Measurements from ENCODE around the gene SELENBP1.
"Not testable (repeated sequence)": the region's sequence is repeated elsewhere in the genome, so short reads cannot be mapped to it uniquely, and the experiment has no call there.

Gene SELENBP1

DNA sequence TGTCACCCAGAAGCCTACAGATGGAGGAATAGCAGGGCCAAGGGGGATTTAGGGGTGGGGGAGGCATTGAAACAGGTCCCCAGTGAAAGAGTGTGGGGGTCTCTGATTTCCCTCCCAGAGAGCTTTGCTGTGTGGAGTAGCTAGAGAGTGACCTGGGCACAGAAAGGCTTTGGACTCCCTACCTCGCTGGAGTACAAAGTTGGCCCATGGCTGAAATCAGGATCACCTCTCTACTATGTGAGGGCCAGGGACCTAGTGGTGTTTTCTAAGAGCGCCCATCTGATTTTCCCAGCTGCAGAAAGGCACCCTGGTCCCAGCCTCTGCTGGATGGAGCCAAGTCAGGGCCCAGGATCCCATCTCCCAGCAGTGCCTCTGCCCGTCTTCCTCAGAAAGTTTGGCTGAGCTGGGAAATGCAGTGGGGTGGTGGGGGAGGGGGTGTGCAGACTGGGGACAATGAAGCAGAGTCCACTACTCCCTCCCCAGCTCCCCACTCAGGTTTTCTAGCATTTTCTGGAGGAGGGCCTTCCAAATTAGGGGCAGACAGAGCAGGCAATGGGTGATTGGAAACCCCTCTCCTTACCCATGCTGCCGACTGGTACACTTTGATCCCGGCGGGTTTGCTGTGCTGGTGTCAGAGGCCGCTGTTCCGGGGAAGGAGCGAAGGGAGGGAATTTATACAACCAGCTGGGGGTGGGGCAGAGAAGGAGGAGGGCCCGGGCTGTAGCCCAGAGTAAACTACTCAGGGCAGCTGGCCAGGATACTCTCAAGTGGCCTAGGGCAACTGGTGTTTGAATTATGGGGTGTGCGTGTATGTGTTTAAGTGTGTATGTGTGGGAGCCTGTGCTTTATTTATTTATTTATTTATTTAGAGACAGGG is at the start of gene SELENBP1:
TSS of gene SELENBP1 (minus strand) at position 648 of the 877 bp plus-strand sequence. CDS start at position 584, 64 bp downstream.
- no peak for DNase-seq

DNA sequence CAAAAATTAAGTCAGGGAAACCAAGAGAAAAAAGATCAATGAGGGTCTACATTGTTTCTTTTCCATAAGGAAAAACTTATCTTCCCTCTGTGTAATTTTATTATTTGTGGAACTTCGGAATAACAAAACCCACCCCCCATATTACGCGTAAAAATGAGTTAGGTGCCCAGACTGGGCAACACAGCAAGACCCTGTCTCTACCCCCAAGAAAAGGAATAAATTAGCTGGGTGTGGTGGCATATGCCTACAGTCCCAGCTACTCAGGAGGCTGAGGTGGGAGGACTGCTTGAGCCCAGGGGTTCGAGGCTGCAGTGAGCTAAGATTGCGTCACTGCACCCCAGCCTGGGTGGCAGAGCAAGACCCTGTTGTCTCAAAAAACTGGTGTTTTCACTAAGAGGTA is 47.3 kb upstream of the SELENBP1 start:
- no peak for DNase-seq

DNA sequence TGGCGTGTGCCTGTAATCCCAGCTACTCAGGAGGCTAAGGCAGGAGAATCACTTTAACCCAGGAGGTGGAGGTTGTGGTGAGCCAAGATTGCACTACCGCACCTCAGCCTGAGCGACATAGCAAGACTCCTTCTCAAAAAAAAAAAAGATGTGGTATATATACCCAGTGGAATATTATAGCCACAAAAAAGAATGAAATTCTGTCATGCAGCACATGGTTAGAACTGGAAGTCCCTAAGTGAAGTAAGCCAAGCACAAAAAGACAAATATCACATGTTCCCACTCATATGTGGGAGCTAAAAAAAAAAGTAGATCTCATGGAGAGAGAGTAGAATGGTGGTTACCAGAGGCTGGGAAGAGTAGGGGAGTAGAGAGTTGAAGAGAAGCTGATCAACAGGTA is 45.6 kb upstream of the SELENBP1 start:
- no peak for DNase-seq

DNA sequence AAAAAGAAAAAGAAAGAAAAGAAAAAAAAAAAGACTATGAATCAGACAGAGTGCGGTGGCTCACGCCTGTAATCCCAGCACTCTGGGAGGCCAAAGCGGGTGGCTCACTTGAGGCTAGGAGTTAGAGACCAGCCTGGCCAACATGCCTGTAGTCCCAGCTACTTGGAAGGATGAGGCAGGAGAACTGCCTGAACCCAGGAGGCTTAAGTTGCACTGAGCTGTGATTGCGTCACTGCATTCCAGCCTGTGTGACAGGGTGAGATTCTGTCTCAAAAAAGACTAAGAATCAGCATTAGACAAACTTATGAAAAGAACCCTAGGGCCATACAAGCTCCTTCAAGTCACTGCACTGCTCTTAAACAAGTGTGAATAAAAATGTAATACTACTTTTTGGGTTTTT is 43.7 kb upstream of the SELENBP1 start:
- DNase-seq = no peak

DNA sequence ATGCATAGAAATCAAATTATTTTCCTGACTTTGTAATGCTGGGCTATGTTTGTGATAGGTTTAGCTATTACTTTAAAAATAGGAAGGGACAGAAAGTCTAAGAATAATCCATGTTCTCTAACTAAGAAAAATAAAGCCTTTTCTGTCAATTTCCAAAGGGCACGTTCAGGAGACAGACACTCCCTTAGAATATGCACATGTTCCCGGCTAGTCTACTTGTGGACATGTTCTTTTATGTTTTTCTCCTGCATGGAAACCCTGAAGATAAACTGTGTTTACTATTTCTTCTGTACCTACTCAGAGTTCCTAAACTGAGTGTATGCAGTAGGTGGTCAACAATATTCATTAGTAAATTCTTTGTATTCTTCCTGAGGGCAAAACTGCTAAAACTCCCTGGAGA is 39.4 kb upstream of the SELENBP1 start:
- no peak for DNase-seq

DNA sequence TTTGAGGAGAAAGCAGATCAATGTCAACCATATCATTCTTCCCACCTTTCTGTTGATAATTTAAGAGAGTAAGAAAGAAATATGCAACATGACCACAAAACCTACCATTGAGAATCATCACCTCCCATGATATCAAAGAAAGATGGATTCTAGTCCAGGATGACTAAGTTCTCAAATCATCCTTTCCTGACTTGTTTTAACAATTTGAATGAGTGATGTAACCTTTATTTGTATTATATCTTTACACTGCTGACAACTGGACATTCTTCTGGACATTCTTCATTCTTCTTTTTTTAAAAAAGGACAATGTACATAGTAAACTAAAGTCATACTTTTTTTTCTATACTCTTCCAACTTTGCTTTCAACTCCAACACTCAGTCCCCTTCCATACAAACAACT is 36.4 kb upstream of the SELENBP1 start:
- DNase-seq = no peak

DNA sequence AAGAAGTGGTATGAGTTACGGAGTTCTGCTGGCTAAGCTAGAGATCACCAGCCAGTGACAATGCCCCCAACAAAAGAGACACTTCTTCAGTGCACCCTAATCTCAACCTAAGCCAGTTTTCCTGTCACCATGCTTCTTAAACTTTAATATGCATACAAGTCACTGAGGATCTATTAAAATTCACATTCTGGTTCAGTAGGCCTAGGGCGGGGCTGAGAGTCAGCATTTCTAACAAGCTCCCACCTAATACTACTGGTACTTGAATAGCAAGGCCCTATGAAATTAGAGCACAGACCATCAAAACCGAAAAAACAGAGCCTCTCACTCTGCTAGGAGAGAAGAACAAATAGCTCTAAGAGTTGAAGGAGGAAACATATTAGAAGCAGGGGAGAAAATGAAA is 34.8 kb upstream of the SELENBP1 start:
- DNase-seq = no peak

DNA sequence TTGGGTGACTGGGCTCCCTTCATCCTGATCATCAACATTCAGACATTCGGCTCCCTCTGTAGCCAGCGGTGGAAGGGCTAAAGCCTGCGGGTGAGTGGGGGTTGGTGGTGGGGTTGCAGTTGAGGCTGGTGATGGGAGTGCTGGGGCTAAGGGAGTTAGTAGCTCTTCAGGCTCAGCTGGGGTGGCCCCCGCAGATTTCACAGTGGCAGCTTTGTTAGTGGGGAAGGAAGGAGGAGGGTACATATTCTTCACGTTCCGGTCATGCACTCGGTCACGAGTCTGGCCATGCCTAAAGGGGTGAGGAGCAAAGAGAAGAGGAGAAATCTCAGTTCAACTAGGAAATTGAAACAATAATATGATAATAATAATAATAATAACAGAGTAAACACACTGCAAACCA is 33.7 kb upstream of the SELENBP1 start:
- DNase-seq = no peak

DNA sequence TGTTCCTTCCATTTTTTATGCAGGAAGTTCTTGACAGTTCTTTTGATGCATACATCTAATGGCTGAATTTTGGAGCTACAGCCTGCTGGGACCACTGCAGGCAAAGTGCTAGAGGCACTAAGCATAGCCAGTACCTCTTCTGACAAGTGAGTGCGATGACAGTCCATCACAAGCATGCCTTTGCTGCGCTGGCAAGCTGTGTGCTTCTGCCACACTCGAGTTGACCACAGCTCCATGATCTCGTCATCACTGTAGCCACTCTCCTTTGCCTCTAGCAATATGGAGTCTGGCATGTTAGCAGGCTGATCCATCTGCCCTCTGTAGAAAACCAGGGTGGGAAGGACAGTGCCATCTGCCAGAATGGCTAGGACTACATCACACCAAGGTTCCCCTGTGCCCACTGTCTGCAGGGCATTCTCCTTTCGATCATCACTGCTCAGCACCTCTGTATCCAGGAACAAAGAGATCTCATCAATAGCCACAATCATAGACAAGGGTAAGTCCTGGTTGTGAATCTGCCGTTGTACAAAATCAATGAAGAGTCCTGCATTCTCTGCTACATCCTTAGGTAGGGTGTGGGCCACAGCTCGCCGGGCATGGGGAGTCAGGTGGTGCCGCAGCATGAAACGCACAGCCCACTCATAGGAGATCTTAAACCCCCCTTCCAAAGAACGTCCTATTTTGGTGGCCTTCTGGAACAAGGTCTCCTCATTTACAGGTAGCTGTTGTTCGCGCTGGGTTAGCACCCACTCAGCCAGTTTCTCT is 32.9 kb upstream of the SELENBP1 start:
- DNase-seq = no peak

DNA sequence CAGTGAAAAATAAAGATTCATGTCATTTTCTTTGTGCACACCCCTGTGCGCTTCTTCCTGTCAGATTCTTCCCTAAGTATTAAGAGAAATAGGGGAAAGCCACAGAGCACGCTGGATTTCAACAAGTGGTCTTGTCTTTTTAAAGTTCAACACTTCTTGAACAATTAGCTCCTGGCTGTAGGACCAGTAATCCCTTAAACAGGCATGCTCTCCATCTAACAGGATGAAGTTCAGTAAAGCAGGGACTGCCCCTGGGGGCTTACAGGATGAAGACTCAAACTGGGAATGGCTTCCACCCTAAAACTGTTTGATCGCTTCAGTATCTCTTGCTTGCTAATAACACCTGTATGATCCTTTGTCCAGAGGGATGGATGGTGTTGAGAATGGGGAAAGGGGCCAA is 31.1 kb upstream of the SELENBP1 start:
- no peak for DNase-seq

DNA sequence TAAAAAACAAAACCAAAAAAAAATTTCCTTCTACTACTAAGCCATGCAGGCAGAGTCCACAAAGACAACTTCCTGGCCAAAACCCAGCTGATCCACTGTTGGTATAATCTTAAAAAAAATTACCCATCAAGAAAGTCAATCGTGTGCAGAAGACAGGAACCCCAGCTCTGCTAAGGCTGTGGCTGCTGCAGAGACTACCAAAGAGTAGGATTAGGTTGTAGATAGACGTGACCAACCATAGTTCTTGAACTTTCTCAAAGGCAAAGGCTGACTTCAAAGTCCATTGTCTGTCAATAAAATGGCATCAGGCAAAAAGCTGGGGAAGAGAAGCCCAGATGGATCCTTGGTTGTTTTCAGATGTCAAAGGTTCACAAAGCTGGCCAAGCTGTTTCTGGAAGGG is 30.3 kb upstream of the SELENBP1 start:
- no peak for DNase-seq

DNA sequence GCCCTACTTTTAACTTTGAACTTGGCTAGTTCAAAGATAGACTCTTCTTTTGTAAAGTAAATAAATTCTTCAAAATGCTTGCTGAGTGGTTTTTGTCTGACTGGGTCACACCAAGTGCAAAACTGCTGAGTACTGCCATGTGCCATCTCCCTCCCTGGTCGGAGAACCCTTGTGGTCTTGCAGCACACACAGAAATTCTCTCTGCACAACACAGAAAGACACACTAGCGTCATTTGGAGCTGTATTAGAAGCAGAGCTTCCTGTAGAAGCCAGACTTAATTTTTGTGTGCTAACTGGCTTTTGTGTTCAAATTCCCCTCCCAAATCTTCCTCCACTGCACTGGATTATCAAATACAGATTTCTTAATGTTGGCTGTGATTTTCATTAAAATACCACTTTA is 29.4 kb upstream of the SELENBP1 start:
- no peak for DNase-seq

DNA sequence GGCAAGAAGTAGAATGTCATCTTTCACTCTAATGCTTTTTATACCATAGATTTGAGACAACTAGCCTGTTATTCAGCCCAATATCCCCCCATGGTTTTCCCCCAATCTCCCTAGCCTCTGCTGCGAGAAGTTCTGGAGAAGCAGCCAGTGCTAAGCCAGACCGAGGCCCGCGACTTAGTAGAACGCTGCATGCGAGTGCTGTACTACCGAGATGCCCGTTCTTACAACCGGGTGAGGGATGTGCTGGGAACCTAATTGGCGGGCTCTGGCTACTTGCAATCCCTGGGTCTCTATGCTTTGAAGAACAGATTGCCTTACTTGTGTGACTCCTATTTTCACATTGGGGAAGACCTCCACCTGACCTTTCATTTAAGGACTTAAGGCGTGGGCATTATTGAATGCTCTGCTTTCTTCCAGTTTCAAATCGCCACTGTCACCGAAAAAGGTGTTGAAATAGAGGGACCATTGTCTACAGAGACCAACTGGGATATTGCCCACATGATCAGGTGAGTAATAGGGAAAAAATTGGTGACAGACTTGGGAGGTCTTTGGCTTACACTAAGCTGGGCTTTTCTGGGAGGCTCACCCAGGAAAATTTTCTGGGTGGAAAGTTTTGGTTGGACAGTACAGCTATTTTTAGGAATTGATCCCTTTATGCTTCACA is 28.8 kb upstream of the SELENBP1 start:
- no peak for DNase-seq

DNA sequence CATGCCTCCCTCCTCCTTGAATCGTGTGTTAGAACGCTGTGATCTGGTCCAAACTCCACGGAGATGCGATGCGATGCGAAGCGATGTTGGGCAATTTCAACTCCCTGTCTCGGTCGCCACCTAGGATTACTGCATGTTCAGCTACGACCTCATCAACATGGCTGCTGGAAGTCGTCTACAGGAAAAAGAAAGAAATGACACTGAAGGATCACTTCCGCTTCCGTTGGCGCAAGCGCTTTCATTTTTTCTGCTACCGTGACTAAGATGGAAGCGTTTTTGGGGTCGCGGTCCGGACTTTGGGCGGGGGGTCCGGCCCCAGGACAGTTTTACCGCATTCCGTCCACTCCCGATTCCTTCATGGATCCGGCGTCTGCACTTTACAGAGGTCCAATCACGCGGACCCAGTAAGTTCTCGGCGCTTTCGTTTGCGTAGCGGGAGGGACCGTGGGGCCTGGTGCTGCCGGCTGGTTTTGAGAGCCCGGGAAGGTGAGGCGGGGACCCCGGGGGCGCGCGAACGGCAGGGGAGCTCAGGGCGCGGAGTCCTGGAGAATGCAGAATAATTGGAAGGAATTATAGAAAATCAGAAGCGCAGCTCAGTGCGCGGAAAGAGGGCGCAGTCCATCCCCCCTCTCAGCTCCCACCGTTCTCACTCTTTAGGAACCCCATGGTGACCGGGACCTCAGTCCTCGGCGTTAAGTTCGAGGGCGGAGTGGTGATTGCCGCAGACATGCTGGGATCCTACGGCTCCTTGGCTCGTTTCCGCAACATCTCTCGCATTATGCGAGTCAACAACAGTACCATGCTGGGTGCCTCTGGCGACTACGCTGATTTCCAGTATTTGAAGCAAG is 27.0 kb upstream of the SELENBP1 start, which contains the start of gene PSMB4:
TSS of gene PSMB4 (plus strand) at position 250 of the 848 bp plus-strand sequence. CDS start at position 265, 15 bp downstream.
- peak; percentile 61 for DNase-seq

DNA sequence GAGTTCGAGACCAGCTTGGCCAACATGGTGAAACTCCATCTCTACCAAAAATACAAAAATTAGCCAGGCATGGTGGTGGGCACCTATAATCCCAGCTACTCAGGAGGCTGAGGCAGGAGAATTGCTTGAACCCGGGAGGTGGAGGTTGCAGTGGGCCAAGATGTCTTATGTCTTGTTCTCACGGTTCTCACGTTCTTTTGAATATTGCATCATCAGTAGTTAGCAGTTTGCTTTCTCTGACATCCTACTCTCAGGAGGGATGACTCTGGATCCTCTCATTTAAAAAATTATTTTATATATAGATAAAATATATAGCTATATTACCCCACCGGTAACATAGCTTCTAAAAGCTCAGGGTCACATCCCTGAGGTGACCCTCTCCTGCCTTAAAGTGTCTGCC is 23.8 kb upstream of the SELENBP1 start:
- not testable (repeated sequence) for DNase-seq

DNA sequence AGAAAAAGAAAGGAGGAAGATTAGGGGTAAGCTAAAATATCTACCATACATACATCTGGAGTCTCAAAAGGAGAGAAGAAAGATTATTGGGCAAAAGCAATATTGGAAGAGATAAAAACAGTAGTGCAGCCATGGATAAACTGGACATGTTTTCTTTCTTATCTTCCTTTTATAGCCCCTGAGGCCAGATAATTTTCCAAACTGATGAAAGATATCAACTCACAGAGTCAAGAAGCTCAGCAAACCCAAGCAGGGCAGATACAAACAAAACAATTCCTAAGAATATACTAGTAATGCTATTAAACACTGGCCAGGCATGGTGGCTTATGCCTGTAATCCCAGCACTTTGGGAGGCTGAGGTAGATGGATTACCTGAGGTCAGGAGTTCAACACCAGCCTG is 21.1 kb upstream of the SELENBP1 start:
- DNase-seq = no peak

DNA sequence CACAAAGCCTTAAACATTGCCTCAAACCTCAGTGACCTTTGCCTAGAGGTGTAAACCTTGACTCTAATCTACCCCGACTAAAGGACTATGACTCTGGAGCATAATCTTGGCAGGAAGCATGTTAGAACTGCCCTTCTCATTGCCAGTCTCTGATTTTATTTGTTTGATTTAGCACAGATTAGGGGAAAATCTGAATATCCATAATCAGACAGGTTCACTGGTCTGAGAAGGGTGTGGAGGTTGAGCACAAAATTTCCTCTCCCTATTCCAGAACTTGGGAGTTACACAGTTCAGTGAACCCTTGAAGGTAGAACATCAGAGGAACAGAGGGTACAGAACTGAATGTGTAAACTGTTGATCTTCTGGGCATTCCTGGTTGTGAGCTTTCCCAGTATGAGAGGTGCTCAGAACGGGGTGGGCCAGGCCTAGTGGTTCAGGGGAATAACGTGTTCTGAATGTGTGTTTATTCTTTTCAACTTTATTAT is 18.6 kb upstream of the SELENBP1 start:
- DNase-seq = no peak

DNA sequence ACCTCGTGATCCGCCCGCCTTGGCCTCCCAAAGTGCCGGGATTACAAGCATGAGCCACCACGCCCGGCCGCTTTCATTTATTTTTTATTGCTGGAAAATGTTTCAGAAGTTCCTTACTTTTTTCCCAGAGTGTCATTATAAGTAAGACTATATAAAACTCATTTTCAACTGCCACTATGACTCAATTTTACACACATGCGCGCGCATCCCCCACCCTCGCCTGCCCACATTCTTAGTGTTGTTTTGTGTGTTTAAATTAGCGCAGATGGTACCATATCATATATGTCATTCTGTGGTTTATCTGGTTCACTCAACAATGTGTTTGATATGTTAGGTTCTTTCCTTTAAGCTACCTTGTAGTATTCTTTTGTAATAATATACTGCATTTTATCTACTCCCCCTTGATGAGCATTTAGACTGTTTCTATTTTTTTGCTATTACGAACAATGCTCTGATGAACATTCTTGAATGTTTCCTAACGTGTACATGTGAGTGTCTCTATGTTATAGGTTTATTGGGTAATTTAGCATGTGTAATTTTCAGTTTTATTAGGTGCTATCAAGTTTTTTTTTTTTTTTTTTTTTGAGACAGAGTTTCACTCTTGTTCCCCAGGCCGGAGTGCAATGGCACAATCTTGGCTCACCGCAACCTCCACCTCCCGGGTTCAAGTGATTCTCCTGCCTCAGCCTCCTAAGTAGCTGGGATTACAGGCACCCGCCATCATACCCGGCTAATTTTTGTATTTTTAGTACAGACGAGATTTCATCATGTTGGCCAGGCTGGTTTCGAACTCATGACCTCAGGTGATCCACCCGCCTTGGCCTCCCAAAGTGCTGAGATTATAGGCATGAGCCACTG is 17.9 kb upstream of the SELENBP1 start:
- not testable (repeated sequence) for DNase-seq

DNA sequence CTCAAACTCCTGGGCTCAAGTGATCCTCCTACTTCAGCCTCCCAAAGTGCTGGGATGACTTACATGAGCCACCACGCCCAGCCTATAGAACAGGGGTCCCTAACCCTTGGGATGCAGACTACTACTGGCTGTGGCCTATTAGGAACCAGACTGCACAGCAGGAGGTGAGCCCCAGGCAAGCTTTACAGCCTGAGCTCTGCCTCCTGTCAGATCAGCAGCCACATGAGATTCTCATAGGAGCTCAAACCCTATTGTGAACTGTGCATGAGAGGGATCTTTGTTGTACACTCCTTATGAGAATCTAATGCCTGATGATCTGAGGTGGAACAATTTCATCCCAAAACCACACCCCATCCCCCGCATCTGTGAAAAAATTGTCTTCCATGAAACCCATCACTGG is 13.5 kb upstream of the SELENBP1 start:
- DNase-seq = no peak

DNA sequence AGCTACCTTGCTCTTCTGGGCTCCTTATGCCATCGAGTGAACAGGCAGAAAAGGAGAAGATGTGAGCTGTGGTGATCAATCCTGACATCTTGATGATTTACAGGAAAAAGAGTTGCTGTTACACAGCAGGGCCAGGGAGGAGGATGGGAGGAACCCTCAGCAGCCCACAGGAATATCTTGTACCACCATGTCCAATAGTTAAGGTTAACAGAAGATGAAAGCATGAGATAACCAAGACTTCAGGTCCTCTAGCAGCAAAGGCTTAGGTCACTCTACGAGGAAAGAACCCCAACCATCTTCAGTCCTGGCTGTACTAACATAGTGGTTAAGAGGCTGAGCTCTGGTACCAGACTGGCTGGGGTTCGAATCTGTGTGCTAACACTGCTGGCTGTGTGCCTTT is 12.1 kb upstream of the SELENBP1 start:
- no peak for DNase-seq

DNA sequence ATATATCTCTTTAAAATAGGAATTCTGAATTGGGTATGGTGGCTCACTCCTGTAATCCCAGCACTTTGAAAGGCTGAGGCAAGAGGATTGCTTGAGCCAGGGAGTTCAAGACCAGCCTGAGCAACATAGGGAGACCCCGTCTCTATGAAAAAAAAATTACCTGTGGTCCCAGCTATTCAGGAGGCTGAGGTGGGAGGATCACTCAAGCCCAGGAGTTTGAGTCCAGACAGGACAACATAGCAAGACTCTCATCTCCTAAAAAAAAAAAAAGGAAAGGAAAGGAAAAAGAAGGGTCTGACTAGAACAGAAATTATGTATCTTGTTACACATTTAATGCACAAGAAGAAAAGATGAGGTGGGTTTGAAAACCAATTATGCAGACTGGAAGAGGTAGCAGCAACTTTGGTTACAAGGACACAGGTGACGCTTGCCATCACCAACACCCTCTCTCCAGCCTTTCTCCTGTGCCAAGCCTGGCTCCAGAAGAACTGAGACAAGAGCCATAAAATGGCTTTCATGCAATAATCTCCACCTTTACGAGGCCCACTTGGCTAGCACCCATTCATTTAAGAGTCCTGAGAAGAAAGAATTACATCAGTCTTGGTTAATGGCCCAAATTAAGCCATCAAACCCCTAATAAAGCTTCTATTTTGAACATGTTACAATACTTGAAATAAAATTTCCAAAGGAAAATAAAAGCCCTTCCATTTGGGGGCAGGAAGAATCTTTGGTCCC is 4.8 kb upstream of the SELENBP1 start:
- no peak for DNase-seq

Measured in stimulated activated CD4-positive, alpha-beta T cell treated with anti-CD3 and anti-CD28 coated beads, Interleukin-12 subunit alpha, Interleukin-12 subunit beta, amount 100 ng/mL, for 4 hours (primary cell).